T-helper 1 cell treated with Interleukin-12 subunit alpha and Interleukin-12 subunit beta and Interleukin-4 antibody, amounts not matched to agents 30 μg/mL and 1 μg/mL, for 36 hours (primary cell): ENCODE data around the gene NRG3.

Experiments used
- H3K27ac Mint-ChIP-seq: one replicate; pipeline ENCODE4 v1.8.0; 2021; ENCODE audit warnings: mild to moderate bottlenecking, mixed read lengths
- H3K27me3 Mint-ChIP-seq: one replicate; pipeline ENCODE4 v1.8.0; 2021; ENCODE audit warnings: low read depth, mixed read lengths
- H3K36me3 Mint-ChIP-seq: one replicate; pipeline ENCODE4 v1.8.0; 2021; ENCODE audit warnings: low read depth, mixed read lengths
- H3K4me1 Mint-ChIP-seq: one replicate; pipeline ENCODE4 v1.8.0; 2021; ENCODE audit warnings: low read depth, mixed read lengths
- H3K4me3 Mint-ChIP-seq: one replicate; pipeline ENCODE4 v1.8.0; 2021; ENCODE audit warnings: mild to moderate bottlenecking, moderate library complexity, mixed read lengths
- H3K9me3 Mint-ChIP-seq: one replicate; pipeline ENCODE4 v1.8.0; 2021; ENCODE audit warnings: mixed read lengths

The NRG3 gene

DNA sequence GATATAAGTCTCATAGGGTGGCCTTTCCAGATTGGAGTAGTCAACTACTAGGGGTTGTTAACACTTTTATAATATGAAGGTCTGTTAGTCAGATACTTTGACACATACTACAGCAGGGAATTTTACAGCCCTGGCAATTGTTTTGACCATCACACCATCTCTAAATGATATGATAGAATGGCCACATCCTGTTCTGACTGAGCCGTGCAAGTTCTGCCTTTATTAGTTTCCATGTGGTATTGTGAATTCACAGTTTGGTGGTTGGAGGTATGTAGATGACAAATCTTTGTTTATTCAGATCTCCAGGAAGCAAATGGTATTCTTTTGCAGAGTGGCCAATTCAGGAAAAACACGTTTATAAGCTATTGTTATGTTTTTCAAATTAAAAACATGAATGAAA, 83.0 kb downstream of the NRG3 start:
- no peaks in the 10 kb centered on the region for H3K4me1 Mint-ChIP-seq
- H3K27ac Mint-ChIP-seq: no peak overlapping the region
- H3K4me3 Mint-ChIP-seq: no peak overlapping the region
- no peaks in the 10 kb centered on the region for H3K36me3 Mint-ChIP-seq
- no peaks in the 10 kb centered on the region for H3K27me3 Mint-ChIP-seq
- H3K9me3 Mint-ChIP-seq: no peaks in the 10 kb centered on the region

DNA sequence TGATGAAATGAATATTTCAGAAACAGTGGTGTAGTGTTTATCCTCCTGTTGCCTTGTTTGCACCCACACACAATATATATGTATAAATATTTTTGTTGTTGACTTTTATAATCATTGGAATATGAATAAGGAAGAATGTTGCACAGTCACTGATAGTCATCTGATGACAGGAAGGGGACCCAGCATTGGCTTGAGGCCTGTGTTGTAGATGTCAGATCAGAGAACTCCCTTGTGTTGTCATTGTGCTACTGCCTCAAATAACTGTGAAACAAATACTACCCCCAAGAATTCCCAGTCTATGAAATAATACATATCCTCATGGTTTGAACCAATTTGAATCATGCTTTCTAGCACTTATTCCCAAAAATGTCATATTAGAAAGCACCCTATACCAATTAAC, 84.0 kb downstream of the NRG3 start:
- Mint-ChIP-seq H3K4me1 (no peaks in the 10 kb centered on the region), H3K27me3 (no peaks in the 10 kb centered on the region), H3K4me3 (no peak overlapping the region), H3K27ac (no peak overlapping the region), H3K9me3 (no peaks in the 10 kb centered on the region), H3K36me3 (no peaks in the 10 kb centered on the region)

DNA sequence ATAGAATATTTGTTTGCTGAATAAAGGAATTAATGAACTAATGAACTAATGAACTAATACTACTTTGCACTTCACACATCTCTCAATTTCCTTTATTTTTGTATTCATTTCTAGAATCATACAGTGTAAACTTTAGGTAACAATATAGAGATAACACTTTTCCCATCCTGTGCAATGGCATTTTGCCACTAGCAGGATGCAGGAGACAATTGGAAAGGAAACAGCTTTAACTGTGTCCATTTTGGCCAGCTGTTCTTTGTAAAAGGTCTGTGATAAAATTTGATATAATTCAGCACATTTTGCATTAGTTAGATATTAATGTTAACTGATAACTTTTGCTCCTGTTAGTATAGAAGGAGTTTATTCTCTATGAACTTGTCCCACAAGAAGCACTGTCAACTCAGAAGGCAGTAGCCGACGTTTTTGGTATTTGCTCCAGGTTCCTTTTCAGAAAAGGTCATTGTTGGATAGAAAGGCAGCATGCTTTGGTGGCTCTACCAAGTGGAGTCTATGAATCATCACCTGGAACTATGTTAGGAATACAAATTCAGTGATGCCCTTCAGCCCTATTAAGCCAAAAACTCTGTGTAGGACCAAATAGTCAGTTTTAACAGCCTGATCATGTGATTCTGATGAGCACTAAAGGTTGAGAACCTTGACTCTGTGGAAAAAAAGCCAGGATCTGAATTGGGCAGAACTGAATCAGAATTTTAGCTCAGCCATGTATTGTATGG, 86.6 kb downstream of the NRG3 start:
- no peaks in the 10 kb centered on the region for H3K9me3 Mint-ChIP-seq
- no peak overlapping the region for H3K27ac Mint-ChIP-seq
- H3K4me3 Mint-ChIP-seq: no peak overlapping the region
- no peaks in the 10 kb centered on the region for H3K27me3 Mint-ChIP-seq
- H3K4me1 Mint-ChIP-seq: no peaks in the 10 kb centered on the region
- H3K36me3 Mint-ChIP-seq: no peaks in the 10 kb centered on the region

DNA sequence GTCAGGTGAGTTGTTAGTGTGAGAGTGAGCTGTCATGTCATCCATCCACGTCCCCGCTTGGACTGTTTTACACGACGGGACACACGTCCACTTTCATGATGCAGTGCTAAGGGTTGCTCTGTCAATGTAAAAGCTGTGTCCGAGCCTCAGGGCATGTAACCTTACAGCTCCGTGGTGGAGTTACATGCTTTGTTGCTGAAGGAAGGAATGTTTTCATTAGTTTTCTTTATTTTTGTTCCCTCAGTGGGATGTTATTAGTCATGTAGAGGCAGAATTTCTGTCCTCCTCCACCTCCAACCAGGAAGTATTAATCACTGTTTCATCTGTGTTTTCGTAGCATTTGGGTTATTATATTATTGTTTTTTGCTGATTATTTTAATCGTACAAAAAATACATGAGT, 88.6 kb downstream of the NRG3 start:
- no peak overlapping the region for H3K4me3 Mint-ChIP-seq
- H3K36me3 Mint-ChIP-seq: no peaks in the 10 kb centered on the region
- no peak overlapping the region for H3K27ac Mint-ChIP-seq
- no peaks in the 10 kb centered on the region for H3K27me3 Mint-ChIP-seq
- H3K9me3 Mint-ChIP-seq: no peaks in the 10 kb centered on the region
- no peaks in the 10 kb centered on the region for H3K4me1 Mint-ChIP-seq

DNA sequence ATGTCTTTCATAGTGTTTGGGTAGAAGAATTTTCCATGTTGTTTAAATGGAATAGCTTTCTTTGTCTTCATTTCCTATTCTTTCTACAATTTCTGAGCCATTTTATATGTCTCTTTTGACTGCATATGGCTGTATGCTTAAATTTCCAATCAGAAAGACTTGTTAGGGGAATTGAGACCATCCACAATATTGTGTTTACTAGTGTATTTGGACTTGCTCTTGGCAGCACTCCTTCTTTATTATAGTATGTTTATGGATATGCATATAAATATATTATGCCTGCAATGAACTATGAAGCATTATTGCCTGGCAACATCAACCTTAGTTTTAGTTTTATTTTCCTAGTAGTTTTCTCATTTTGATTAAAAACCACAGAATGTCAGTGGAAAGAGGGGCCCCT, 92.7 kb downstream of the NRG3 start:
- Mint-ChIP-seq H3K9me3 (peaks cover 24% of the 10 kb centered on the region), H3K27me3 (no peaks in the 10 kb centered on the region), H3K27ac (no peak overlapping the region), H3K4me1 (no peaks in the 10 kb centered on the region), H3K36me3 (no peaks in the 10 kb centered on the region), H3K4me3 (no peak overlapping the region)

DNA sequence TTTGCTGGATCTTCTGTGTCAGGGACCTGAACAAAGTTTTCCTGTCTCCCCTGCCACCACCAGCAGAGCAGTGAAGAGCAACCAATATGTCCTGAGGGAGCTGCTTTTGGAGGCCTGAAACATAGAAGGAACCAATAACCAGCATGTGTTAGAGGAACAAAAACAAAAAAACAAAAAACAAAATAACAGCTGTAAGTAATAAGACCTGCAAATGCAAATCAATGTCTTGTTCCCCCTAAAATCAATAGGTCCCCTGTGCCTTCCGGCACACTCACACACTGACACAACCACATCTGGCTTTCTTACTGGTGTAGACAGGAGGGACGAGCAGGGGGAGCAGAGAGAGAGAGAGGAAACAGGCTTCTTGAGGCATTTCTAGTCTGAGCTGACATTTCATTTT, 94.1 kb downstream of the NRG3 start:
- Mint-ChIP-seq H3K27me3 (no peaks in the 10 kb centered on the region), H3K4me3 (no peak overlapping the region)

DNA sequence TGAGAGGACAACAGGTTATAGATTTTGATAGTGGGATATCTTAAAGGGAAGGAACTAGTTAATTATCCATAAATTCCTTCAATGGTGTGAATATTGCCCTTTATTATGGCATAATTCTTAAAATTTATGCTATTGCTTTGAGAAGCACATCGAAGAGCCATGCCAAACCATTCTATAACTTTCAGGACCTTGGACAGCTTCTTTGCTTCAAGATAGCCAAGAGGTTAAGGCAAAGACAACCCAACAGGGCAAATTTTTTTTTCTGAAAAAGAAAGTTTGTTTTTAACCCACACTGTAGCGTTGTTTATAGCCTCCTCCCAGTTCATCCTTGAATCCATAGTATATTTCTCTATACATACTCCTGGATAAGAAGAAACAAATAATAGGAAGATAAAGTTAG, 103.2 kb downstream of the NRG3 start:
- H3K4me3 Mint-ChIP-seq: no peak overlapping the region
- peaks cover 13% of the 10 kb centered on the region for H3K9me3 Mint-ChIP-seq
- H3K27ac Mint-ChIP-seq: no peak overlapping the region
- H3K36me3 Mint-ChIP-seq: no peaks in the 10 kb centered on the region
- no peaks in the 10 kb centered on the region for H3K4me1 Mint-ChIP-seq
- H3K27me3 Mint-ChIP-seq: no peaks in the 10 kb centered on the region

More for the DNA sequence above, 94.1 kb downstream of the NRG3 start:
- Mint-ChIP-seq H3K27ac (no peak overlapping the region), H3K4me1 (no peaks in the 10 kb centered on the region), H3K9me3 (peaks cover 30% of the 10 kb centered on the region), H3K36me3 (no peaks in the 10 kb centered on the region)

DNA sequence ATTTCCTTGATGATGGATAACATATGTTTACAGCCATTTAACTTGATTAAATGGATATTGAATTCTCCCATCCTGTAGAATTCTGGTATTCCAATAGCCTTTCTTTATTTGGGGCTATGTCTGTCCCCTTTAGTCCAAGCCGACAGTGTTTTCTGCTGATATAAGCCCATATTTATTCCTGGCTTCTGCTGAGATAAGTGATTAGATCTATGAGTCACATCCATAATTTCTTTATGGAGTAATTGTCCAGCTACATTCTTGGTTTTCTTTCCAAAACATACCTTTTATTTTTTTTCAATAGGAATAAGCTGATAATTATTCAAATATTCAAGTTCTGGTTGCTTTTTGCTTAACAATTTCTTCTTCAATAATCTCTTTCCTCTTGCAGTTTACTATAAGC, 106.7 kb downstream of the NRG3 start:
- H3K9me3 Mint-ChIP-seq: peaks cover 5% of the 10 kb centered on the region
- no peak overlapping the region for H3K27ac Mint-ChIP-seq
- no peak overlapping the region for H3K4me3 Mint-ChIP-seq
- H3K27me3 Mint-ChIP-seq: no peaks in the 10 kb centered on the region
- H3K4me1 Mint-ChIP-seq: no peaks in the 10 kb centered on the region
- H3K36me3 Mint-ChIP-seq: no peaks in the 10 kb centered on the region

DNA sequence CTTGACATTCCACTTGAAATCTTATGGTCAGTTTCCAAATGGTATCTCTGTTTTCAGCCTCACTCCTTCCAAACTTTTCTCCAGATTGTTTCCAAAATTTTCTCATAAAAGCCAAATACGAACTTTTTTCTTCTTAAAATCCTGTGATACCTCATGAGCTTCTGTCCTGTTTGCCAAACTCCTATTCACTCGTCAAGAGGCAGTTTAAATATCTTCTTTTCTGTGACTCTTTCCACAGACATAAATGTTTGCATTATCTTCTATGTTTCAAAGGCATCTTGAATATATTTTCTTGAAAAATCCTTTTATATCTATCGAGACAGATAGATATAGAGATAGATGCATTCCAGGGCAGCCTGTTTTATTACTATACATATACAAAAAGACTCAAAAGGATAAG, 109.4 kb downstream of the NRG3 start:
- no peak overlapping the region for H3K27ac Mint-ChIP-seq
- no peaks in the 10 kb centered on the region for H3K36me3 Mint-ChIP-seq
- H3K4me3 Mint-ChIP-seq: no peak overlapping the region
- H3K9me3 Mint-ChIP-seq: peaks cover 5% of the 10 kb centered on the region
- H3K4me1 Mint-ChIP-seq: no peaks in the 10 kb centered on the region
- H3K27me3 Mint-ChIP-seq: no peaks in the 10 kb centered on the region

DNA sequence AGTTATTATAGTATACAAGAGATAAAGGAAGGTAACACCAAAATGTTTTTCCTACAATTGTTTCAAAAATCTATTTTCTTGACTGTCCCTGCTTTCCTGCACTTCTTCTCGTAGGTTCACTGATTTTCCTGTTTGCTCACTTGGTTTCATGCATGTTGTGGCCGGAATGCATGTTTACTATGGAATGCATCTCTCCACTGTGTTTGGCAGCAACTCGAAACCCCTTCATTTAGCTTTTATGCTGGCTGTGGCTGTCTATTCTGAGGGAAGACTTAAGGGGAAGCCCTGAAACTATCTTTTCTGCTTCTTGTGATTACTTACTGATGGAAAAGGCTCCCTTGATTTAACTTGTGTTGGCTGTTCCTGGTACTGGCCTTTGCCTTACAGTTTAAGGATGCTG, 120.3 kb downstream of the NRG3 start:
- H3K36me3 Mint-ChIP-seq: no peaks in the 10 kb centered on the region
- peaks cover 6% of the 10 kb centered on the region for H3K9me3 Mint-ChIP-seq
- H3K27ac Mint-ChIP-seq: no peak overlapping the region
- no peaks in the 10 kb centered on the region for H3K27me3 Mint-ChIP-seq
- H3K4me1 Mint-ChIP-seq: no peaks in the 10 kb centered on the region
- H3K4me3 Mint-ChIP-seq: no peak overlapping the region

DNA sequence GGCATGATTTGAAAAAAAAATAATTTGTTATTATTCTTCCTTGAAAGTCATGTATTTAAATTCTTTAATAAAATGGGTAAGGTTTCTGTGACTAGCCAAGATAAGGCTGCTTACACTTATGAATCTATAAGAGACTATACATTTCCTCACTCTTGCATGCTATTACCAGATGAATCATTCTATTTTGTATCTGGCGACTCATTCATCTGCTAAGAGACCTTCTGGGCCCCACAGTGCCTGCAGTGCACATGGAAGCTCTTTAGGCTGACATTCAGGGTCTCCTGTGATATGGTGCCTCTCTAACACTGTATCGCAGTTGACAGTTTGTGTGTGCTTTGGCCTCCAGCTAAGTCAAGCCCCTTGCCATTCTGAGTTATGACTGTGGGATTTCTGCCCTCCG, 121.9 kb downstream of the NRG3 start:
- H3K4me1 Mint-ChIP-seq: no peaks in the 10 kb centered on the region
- H3K9me3 Mint-ChIP-seq: peaks cover 8% of the 10 kb centered on the region
- no peak overlapping the region for H3K27ac Mint-ChIP-seq
- no peaks in the 10 kb centered on the region for H3K36me3 Mint-ChIP-seq
- no peak overlapping the region for H3K4me3 Mint-ChIP-seq
- no peaks in the 10 kb centered on the region for H3K27me3 Mint-ChIP-seq

DNA sequence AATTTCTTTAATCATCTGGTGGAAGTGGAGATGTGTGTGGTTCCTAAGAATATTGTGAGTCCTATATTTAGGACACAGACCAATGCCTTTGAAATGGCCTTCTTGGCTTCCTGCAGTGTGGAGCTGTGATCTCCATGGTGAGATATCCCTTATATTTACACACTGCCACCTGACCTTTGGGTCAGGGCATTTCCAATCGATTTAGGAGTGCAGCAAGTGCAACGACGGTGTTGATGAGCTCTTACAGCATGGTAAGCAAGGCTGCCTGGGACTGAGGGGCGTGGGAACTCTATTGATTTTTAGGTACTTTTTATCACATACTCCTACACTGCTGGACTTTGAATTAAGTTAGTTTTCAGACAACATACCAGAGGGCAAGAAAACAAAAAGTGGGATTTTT, 146.0 kb downstream of the NRG3 start:
- H3K27me3 Mint-ChIP-seq: no peaks in the 10 kb centered on the region
- H3K4me1 Mint-ChIP-seq: no peaks in the 10 kb centered on the region
- peaks cover 8% of the 10 kb centered on the region for H3K9me3 Mint-ChIP-seq
- no peaks in the 10 kb centered on the region for H3K36me3 Mint-ChIP-seq
- H3K27ac Mint-ChIP-seq: no peak overlapping the region
- H3K4me3 Mint-ChIP-seq: no peak overlapping the region

DNA sequence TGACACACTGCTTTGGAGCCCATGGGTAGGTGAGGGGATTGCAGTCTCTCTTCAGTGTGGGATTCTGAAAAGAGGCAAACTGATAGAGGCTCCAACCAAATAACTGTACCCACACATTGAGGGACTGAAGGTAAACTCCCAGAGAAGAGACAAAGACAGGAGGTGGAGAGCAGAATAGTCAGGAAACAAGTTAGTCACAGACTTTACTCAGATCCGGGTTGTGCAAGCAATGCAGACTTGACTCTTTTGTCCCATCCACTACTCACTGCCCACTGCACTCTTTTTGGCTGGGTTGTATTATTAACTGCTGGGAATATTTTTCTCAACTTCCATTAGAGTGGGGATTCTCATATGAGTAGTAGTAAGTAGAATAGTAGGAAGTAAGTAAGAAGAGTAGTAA, 152.7 kb downstream of the NRG3 start:
- Mint-ChIP-seq H3K27ac (no peak overlapping the region), H3K4me1 (no peaks in the 10 kb centered on the region), H3K27me3 (no peaks in the 10 kb centered on the region), H3K36me3 (no peaks in the 10 kb centered on the region), H3K4me3 (no peak overlapping the region), H3K9me3 (no peaks in the 10 kb centered on the region)

DNA sequence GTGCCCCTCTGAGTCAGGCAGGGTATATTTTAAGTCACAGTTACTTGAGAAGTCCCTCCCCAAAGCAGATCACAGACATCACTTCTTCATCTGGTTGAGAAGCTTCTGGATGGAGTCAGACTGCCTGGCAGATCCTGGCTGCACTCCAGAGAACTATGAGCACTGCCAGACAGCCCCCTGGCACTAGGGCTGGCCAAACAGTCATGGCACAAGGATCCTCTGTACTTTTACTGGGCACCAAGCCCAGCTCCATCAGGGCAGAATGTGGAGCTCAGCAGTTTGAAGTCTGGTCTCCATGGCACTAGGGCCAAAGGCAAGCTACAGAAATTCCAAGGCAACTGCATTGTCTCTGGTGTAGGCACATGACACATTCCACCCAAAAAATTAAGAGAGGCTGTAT, 162.1 kb downstream of the NRG3 start:
- no peak overlapping the region for H3K4me3 Mint-ChIP-seq
- no peak overlapping the region for H3K27ac Mint-ChIP-seq

DNA sequence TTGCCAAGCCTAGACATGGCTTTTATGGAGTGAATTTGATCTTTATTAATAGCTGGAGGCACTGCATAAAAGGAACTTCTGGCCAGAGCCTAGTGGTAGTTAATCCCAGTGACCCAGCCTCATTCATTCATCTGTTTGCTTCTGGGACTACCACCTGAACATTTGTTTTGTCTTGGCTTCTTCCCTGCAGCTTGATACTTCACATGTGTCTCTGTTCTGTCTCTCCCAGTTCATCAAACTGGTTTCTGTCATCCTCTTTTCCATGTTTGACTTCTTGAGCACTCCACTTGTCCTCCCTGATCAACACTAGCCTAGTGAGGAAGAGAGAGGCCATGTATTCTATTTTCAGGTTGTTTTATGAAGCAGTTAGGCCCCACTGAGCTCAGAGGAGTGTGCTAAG, 163.6 kb downstream of the NRG3 start:
- no peaks in the 10 kb centered on the region for H3K4me1 Mint-ChIP-seq
- H3K36me3 Mint-ChIP-seq: no peaks in the 10 kb centered on the region
- H3K27me3 Mint-ChIP-seq: no peaks in the 10 kb centered on the region
- no peak overlapping the region for H3K4me3 Mint-ChIP-seq
- no peak overlapping the region for H3K27ac Mint-ChIP-seq
- H3K9me3 Mint-ChIP-seq: peaks cover 3% of the 10 kb centered on the region

More for the DNA sequence above, 162.1 kb downstream of the NRG3 start:
- H3K27me3 Mint-ChIP-seq: no peaks in the 10 kb centered on the region
- peaks cover 3% of the 10 kb centered on the region for H3K9me3 Mint-ChIP-seq
- H3K36me3 Mint-ChIP-seq: no peaks in the 10 kb centered on the region
- H3K4me1 Mint-ChIP-seq: no peaks in the 10 kb centered on the region

DNA sequence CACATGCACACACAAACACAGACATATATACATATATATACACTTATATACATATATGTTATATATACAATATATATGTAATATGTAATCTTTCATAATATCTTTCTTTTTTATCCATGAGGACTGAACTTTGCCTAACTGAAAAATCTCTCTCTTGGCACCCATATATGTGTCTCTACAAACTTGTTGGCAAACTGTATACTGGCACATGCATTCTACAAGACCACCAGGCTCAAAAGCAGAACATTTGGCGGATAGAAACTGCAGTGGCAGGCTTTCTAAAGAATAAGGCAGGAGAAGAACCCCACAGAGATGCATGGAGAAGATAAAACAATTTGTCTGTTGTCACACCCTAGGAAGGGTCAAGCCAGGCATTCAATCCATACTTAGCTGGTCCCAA, 165.3 kb downstream of the NRG3 start:
- no peaks in the 10 kb centered on the region for H3K27me3 Mint-ChIP-seq
- H3K4me3 Mint-ChIP-seq: no peak overlapping the region
- H3K4me1 Mint-ChIP-seq: no peaks in the 10 kb centered on the region
- H3K27ac Mint-ChIP-seq: no peak overlapping the region
- H3K9me3 Mint-ChIP-seq: peaks cover 3% of the 10 kb centered on the region
- H3K36me3 Mint-ChIP-seq: no peaks in the 10 kb centered on the region
